CD14-positive monocyte (primary cell): Measurements from ENCODE around the gene CARD16. TPM values are rescaled to one million over a fixed set of nuclear protein-coding genes. Genes with fewer than 3 reads are reported as not detected.
"Not testable (repeated sequence)": the region's sequence is repeated elsewhere in the genome, so short reads cannot be mapped to it uniquely, and the experiment has no call there.

Source experiments
- DNase-seq, 3 donors: peaks; one replicate each; pipeline ENCODE4 v3.0.0-alpha.2; 2011 to 2022
- H2AFZ ChIP-seq: 2 replicates; pipeline ENCODE4 v1.6.0; 2012; ENCODE audit warnings: mild to moderate bottlenecking, low read depth, low read length, inconsistent platforms; ENCODE audit not compliant: insufficient read depth, poor library complexity, severe bottlenecking
- H3K27ac ChIP-seq, 2 donors: 1 replicate in 1 of 2; 2 replicates in 1 of 2; pipeline ENCODE4 v1.5.1; 2012 to 2013; ENCODE audit warnings: low read length in 2 of 2, control low read depth in 1 of 2, inconsistent platforms in 1 of 2, low read depth in 1 of 2, mild to moderate bottlenecking in 1 of 2
- H3K27me3 ChIP-seq, 2 donors: one replicate each; pipeline versions ENCODE4 v1.6.0 to v1.6.1; 2011 to 2013; ENCODE audit warnings: low read length in 2 of 2; ENCODE audit not compliant: control insufficient read depth in 2 of 2, insufficient read depth in 2 of 2
- H3K36me3 ChIP-seq, 2 donors: replicated peaks in 1 of 2; 1 replicate in 1 of 2; 2 replicates in 1 of 2; pipeline versions ENCODE4 v1.5.1 to v1.6.1; 2012 to 2013; ENCODE audit warnings: low read length in 2 of 2, control low read depth in 1 of 2, inconsistent platforms in 1 of 2, mild to moderate bottlenecking in 1 of 2; ENCODE audit not compliant: insufficient read depth in 2 of 2, control insufficient read depth in 1 of 2
- H3K4me1 ChIP-seq, 2 donors: 1 replicate in 1 of 2; 2 replicates in 1 of 2; pipeline versions ENCODE4 v1.5.1 to v1.6.1; 2012 to 2013; ENCODE audit warnings: low read length in 2 of 2, control low read depth in 1 of 2, inconsistent platforms in 1 of 2, mild to moderate bottlenecking in 1 of 2, moderate library complexity in 1 of 2; ENCODE audit not compliant: insufficient read depth in 2 of 2, control insufficient read depth in 1 of 2
- H3K4me2 ChIP-seq: replicated peaks from 2 replicates; pipeline ENCODE3; 2012; ENCODE audit warnings: low read length, moderate library complexity, mild to moderate bottlenecking; ENCODE audit not compliant: poor library complexity, severe bottlenecking; ENCODE audit errors: extremely low read depth
- H3K4me3 ChIP-seq, 3 experiments: fragments of 200-600 bp in 1 of 3; sonication (generic) in 1 of 3; replicated peaks in 1 of 3; 1 replicate in 2 of 3; 2 replicates in 1 of 3; pipeline ENCODE4 v1.5.1; 2011 to 2013; ENCODE audit warnings: low read length in 3 of 3, mild to moderate bottlenecking in 3 of 3, control low read depth in 2 of 3, low read depth in 2 of 3, inconsistent platforms in 1 of 3, moderate library complexity in 1 of 3
- H3K79me2 ChIP-seq: 2 replicates; pipeline ENCODE4 v1.6.0; 2012; ENCODE audit warnings: mild to moderate bottlenecking, control low read depth, inconsistent platforms, low read length, moderate library complexity; ENCODE audit not compliant: insufficient read depth
- H3K9ac ChIP-seq: 2 replicates; pipeline ENCODE4 v1.6.0; 2017; ENCODE audit warnings: low read length, mild to moderate bottlenecking; ENCODE audit not compliant: insufficient read depth, poor library complexity, severe bottlenecking
- H3K9me3 ChIP-seq, 2 donors: replicated peaks in 1 of 2; 1 replicate in 1 of 2; 2 replicates in 1 of 2; pipeline versions ENCODE4 v1.5.1 to v1.6.1; 2012 to 2013; ENCODE audit warnings: low read length in 2 of 2, control low read depth in 1 of 2; ENCODE audit not compliant: control insufficient read depth in 1 of 2, insufficient read depth in 1 of 2
- H4K20me1 ChIP-seq: 2 replicates; pipeline ENCODE4 v1.6.0; 2012; ENCODE audit warnings: mild to moderate bottlenecking, low read length, control low read depth, moderate library complexity; ENCODE audit not compliant: insufficient read depth
- H3K27ac Mint-ChIP-seq, 7 donors: one replicate each; pipeline ENCODE4 v1.8.0; 2020; ENCODE audit warnings: mild to moderate bottlenecking in 7 of 7, mixed read lengths in 7 of 7, moderate library complexity in 6 of 7, inconsistent platforms in 2 of 7
- H3K27me3 Mint-ChIP-seq, 3 donors: one replicate each; pipeline ENCODE4 v1.8.0; 2021 to 2022; ENCODE audit warnings: low read depth in 3 of 3, mild to moderate bottlenecking in 3 of 3, mixed read lengths in 3 of 3, moderate library complexity in 3 of 3, inconsistent platforms in 1 of 3
- H3K36me3 Mint-ChIP-seq, 2 donors: one replicate each; pipeline ENCODE4 v1.8.0; 2020; ENCODE audit warnings: mixed read lengths in 2 of 2, inconsistent platforms in 1 of 2, mild to moderate bottlenecking in 1 of 2
- H3K4me1 Mint-ChIP-seq: one replicate; pipeline ENCODE4 v1.8.0; 2020; ENCODE audit warnings: mild to moderate bottlenecking, mixed read lengths
- H3K4me3 Mint-ChIP-seq, 2 donors: one replicate each; pipeline ENCODE4 v1.8.0; 2020; ENCODE audit warnings: mild to moderate bottlenecking in 2 of 2, mixed read lengths in 2 of 2, moderate library complexity in 1 of 2
- H3K9me3 Mint-ChIP-seq, 7 donors: one replicate each; pipeline ENCODE4 v1.8.0; 2020 to 2022; ENCODE audit warnings: mixed read lengths in 7 of 7, mild to moderate bottlenecking in 6 of 7, moderate library complexity in 6 of 7, inconsistent platforms in 2 of 7
- CTCF ChIP-seq: fragments of 200-600 bp; IDR thresholded peaks from one replicate; pipeline ENCODE4 v1.8.0; 2022; ENCODE audit warnings: antibody characterized with exemption, mild to moderate bottlenecking
- WGBS: methylation state at CpG from one replicate; pipeline ENCODE4 v1.1.5; 2013; ENCODE audit warnings: missing lambda C conversion rate; ENCODE audit not compliant: insufficient coverage; 5-methylcytosine and 5-hydroxymethylcytosine counted together
- intact Hi-C, 2 donors: fragments of 100-400 bp; cut with micrococcal nuclease; formaldehyde crosslinking; loops; one replicate each; pipeline versions ENCODE4 v1.15.0 to v1.15.1; 2023
- polyA plus RNA-seq, 3 donors: library from polyadenylated mRNA; depleted of rRNA in 1 of 3; unstranded in 2 of 3; stranded (reverse) in 1 of 3; fragments of 300-500 nt in 2 of 3; fragments of >200 nt in 1 of 3; fragmentation: Illumina TruSeq in 2 of 3; gene quantifications; 1 replicate in 2 of 3; 2 replicates in 1 of 3; pipeline ENCODE4 v1.2.3, GENCODE V29; 2012 to 2021

CARD16 gene
- polyA plus RNA-seq, 3 donors, result 294 to 731 (median 671) TPM

GRCh38 chr11:105081412-105082150 lies 36.4 kb upstream of the CARD16 start:
- WGBS, result 95% methylated on average over 4 of the region's 5 CpGs
- H3K4me3 ChIP-seq, result no peak overlapping the region
- H3K9me3 Mint-ChIP-seq, result peaks cover 0 to 2% (median 0%) of the 10 kb centered on the region in 7 donors
- H4K20me1 ChIP-seq, result no peaks in the 10 kb centered on the region
- peaks cover 35% of the 10 kb centered on the region for H3K4me1 Mint-ChIP-seq
- peak overlapping the region in 1 of 2 donors; percentile 74 for H3K27ac ChIP-seq
- peaks cover 0 to 2% (median 1%) of the 10 kb centered on the region in 3 donors for H3K27me3 Mint-ChIP-seq
- peak overlapping the region in 1 of 7 donors; percentile 8 for H3K27ac Mint-ChIP-seq
- no peak for DNase-seq
- no peaks in the 10 kb centered on the region for H3K36me3 Mint-ChIP-seq
- no peak overlapping the region for H3K4me2 ChIP-seq
- no peak overlapping the region for H3K9ac ChIP-seq
- no peak for TF ChIP-seq CTCF
- no peaks in the 10 kb centered on the region for H3K79me2 ChIP-seq
- H3K4me1 ChIP-seq, result peaks cover 18 to 21% of the 10 kb centered on the region in 2 donors
- H3K27me3 ChIP-seq, result no peaks in the 10 kb centered on the region
- intact Hi-C loops, result loop anchor here in 1 of 2 donors (1.0 kb wide), 1 partner anchor 10 kb away; no protein-coding TSS in a partner anchor
- H3K36me3 ChIP-seq, result no peaks in the 10 kb centered on the region
- H2AFZ ChIP-seq, result no peak overlapping the region
- no peak overlapping the region for H3K4me3 Mint-ChIP-seq
- H3K9me3 ChIP-seq, result no peaks in the 10 kb centered on the region

GRCh38 chr11:105080171-105080906 lies 35.2 kb upstream of the CARD16 start:
- H3K4me3 Mint-ChIP-seq, result peak overlapping the region; percentile 58 to 78

More at GRCh38 chr11:105080171-105080906, 35.2 kb upstream of the CARD16 start:
- Histone ChIP-seq H3K4me2 (peak overlapping the region; percentile 63), H2AFZ (peak overlapping the region; percentile 38), H3K4me3 (peak overlapping the region in 2 of 3 experiments; percentile 16 to 61), H3K27ac (peak overlapping the region in 1 of 2 donors; percentile 74), H3K4me1 (peaks cover 18 to 21% of the 10 kb centered on the region in 2 donors)
- H3K79me2 ChIP-seq, H3K27me3 Mint-ChIP-seq, intact Hi-C loops, H3K9me3 ChIP-seq, H3K36me3 ChIP-seq, H3K27me3 ChIP-seq, H3K9me3 Mint-ChIP-seq, H4K20me1 ChIP-seq, H3K36me3 Mint-ChIP-seq, H3K9ac ChIP-seq, DNase-seq: not testable (repeated sequence)
- 45% methylated on average over 3 of the region's 6 CpGs for WGBS
- peak overlapping the region; percentile 44 to 87 (median 72) for H3K27ac Mint-ChIP-seq
- peaks cover 35% of the 10 kb centered on the region for H3K4me1 Mint-ChIP-seq
